Measurements from ENCODE around the gene STXBP4.
"Not testable (repeated sequence)": the region's sequence is repeated elsewhere in the genome, so short reads cannot be mapped to it uniquely, and the experiment has no call there.

GRCh38 chr17:55073467-55073866 is 104.9 kb downstream of the STXBP4 start:
- TF ChIP-seq, protein P1, sequence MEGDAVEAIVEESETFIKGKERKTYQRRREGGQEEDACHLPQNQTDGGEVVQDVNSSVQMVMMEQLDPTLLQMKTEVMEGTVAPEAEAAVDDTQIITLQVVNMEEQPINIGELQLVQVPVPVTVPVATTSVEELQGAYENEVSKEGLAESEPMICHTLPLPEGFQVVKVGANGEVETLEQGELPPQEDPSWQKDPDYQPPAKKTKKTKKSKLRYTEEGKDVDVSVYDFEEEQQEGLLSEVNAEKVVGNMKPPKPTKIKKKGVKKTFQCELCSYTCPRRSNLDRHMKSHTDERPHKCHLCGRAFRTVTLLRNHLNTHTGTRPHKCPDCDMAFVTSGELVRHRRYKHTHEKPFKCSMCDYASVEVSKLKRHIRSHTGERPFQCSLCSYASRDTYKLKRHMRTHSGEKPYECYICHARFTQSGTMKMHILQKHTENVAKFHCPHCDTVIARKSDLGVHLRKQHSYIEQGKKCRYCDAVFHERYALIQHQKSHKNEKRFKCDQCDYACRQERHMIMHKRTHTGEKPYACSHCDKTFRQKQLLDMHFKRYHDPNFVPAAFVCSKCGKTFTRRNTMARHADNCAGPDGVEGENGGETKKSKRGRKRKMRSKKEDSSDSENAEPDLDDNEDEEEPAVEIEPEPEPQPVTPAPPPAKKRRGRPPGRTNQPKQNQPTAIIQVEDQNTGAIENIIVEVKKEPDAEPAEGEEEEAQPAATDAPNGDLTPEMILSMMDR (IDR thresholded peaks at IDR 0.05), result not testable (repeated sequence)
- TF ChIP-seq POLR2AphosphoS5, POLR2A, EP300 (IDR thresholded peaks at IDR 0.05): not testable (repeated sequence)
